Smooth muscle cell (in vitro differentiated cells): Measurements from ENCODE around the gene MAP4K5. TPM values are rescaled to one million over a fixed set of nuclear protein-coding genes. Genes with fewer than 3 reads are reported as not detected.
A peak's percentile ranks its signal among the peaks of the same experiment; 100 is the strongest.

Experiments used
- DNase-seq: peaks from one replicate; lab custom pipeline; 2025; ENCODE audit not compliant: unreplicated experiment; lab: John Stamatoyannopoulos, UW
- H2AFZ ChIP-seq: fragments of 200-600 bp; sonication (generic); 2 replicates; pipeline ENCODE4 v1.6.0; 2016; ENCODE audit warnings: antibody characterized with exemption, low read depth, mild to moderate bottlenecking
- H3F3A ChIP-seq: fragments of 200-600 bp; sonication (generic); 2 replicates; pipeline ENCODE4 v1.6.0; 2017; ENCODE audit warnings: antibody characterized with exemption, low read depth
- H3K27ac ChIP-seq: fragments of 200-600 bp; sonication (generic); 2 replicates; pipeline ENCODE4 v1.5.1; 2016; ENCODE audit warnings: low read depth, mild to moderate bottlenecking
- H3K27me3 ChIP-seq: fragments of 200-600 bp; sonication (generic); 2 replicates; pipeline ENCODE4 v1.6.1; 2016; ENCODE audit warnings: low read depth, mild to moderate bottlenecking
- H3K36me3 ChIP-seq: fragments of 200-600 bp; sonication (generic); 2 replicates; pipeline ENCODE4 v1.5.1; 2016; ENCODE audit warnings: low read depth
- H3K4me1 ChIP-seq: fragments of 200-600 bp; sonication (generic); 2 replicates; pipeline ENCODE4 v1.5.1; 2016; ENCODE audit warnings: low read depth
- H3K4me2 ChIP-seq: fragments of 200-600 bp; sonication (generic); 2 replicates; pipeline ENCODE4 v1.6.0; 2016; ENCODE audit warnings: mild to moderate bottlenecking
- H3K4me3 ChIP-seq: fragments of 200-600 bp; sonication (generic); 2 replicates; pipeline ENCODE4 v1.5.1; 2016; ENCODE audit warnings: mild to moderate bottlenecking
- H3K79me2 ChIP-seq: fragments of 200-600 bp; sonication (generic); 2 replicates; pipeline ENCODE4 v1.6.0; 2016; ENCODE audit warnings: low read depth, mild to moderate bottlenecking
- H3K9ac ChIP-seq: fragments of 200-600 bp; sonication (generic); 2 replicates; pipeline ENCODE4 v1.6.0; 2016; ENCODE audit warnings: low read depth
- H3K9me3 ChIP-seq: fragments of 200-600 bp; sonication (generic); replicated peaks from 2 replicates; pipeline ENCODE4 v1.5.1; 2016; ENCODE audit warnings: low read depth
- H4K20me1 ChIP-seq: fragments of 200-600 bp; sonication (generic); 2 replicates; pipeline ENCODE4 v1.6.0; 2016; ENCODE audit warnings: low read depth
- WGBS: methylation state at CpG from one replicate; pipeline ENCODE4 v1.1.7; 2016; ENCODE audit warnings: low lambda C conversion rate; 5-methylcytosine and 5-hydroxymethylcytosine counted together
- polyA plus RNA-seq: library from polyadenylated mRNA; unstranded; fragments of >200 nt; fragmentation: Nextera tagmentation; extraction: Ambion mirVana; gene quantifications from 2 replicates; pipeline ENCODE4 v1.2.1, GENCODE V29; 2016
- total RNA-seq: library from RNA; depleted of rRNA; stranded (reverse); fragments of >200 nt; gene quantifications from 2 replicates; pipeline ENCODE4 v1.2.3, GENCODE V29; 2014
- TF ChIP-seq, protein P1 (sequence below): fragments of 200-600 bp; sonication (generic); IDR thresholded peaks from 2 replicates; pipeline ENCODE4 v1.5.1; 2017; ENCODE audit warnings: borderline replicate concordance, mild to moderate bottlenecking, antibody characterized with exemption; ENCODE audit not compliant: insufficient read depth, poor library complexity, severe bottlenecking

MAP4K5 gene
- total and polyA plus RNA-seq, 2 experiments from 2014 or later = 35.4 to 115 TPM

DNA sequence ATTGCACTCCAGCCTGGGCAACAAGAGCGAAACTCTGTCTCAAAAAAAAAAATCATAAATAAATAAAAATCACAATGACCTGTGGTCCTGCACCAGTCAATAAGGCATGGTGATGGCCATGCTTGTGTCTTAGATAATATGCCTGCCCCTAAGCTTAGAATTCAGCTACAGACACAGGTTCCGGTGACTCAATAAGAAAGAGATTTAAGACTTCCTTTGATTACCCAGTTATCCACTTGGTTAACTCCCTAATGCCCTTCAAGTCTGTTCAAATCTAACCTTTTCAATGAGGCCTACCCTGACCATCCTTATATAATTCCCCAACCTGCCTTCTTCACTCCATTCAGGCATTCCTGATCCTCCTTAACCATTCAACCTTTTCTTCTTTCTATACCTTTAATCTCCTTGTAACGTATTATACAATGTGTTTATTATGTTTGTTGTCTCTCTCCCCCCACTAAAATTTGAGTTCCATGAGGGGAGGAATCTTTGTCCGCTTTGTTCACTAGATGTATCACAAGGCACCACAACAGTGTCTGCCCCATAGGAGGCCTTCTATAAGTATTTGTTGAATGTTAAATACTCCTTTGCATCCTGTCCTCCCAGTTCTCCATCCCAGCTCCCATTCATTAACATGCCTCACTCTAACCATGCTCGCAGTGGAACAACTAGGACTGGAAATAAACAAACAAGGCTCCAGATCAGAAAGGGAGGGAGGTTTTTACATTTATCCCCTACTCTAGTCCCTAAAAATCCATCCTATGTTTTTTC, 8.9 kb downstream of the MAP4K5 start:
- Histone ChIP-seq H3K36me3 (no peaks in the 10 kb centered on the region), H3K27ac (no peak overlapping the region), H3K4me1 (peaks cover 26% of the 10 kb centered on the region), H3K4me3 (no peak overlapping the region), H3F3A (peaks cover 3% of the 10 kb centered on the region), H4K20me1 (peaks cover 100% of the 10 kb centered on the region), H3K9me3 (no peaks in the 10 kb centered on the region), H2AFZ (no peak overlapping the region), H3K4me2 (peak overlapping the region; percentile 19), H3K79me2 (peaks cover 100% of the 10 kb centered on the region), H3K9ac (no peak overlapping the region), H3K27me3 (no peaks in the 10 kb centered on the region)
- 88% methylated on average over 5 of the region's 5 CpGs for WGBS
- DNase-seq = no peak
- TF ChIP-seq, protein P1, sequence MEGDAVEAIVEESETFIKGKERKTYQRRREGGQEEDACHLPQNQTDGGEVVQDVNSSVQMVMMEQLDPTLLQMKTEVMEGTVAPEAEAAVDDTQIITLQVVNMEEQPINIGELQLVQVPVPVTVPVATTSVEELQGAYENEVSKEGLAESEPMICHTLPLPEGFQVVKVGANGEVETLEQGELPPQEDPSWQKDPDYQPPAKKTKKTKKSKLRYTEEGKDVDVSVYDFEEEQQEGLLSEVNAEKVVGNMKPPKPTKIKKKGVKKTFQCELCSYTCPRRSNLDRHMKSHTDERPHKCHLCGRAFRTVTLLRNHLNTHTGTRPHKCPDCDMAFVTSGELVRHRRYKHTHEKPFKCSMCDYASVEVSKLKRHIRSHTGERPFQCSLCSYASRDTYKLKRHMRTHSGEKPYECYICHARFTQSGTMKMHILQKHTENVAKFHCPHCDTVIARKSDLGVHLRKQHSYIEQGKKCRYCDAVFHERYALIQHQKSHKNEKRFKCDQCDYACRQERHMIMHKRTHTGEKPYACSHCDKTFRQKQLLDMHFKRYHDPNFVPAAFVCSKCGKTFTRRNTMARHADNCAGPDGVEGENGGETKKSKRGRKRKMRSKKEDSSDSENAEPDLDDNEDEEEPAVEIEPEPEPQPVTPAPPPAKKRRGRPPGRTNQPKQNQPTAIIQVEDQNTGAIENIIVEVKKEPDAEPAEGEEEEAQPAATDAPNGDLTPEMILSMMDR = no peak

GRCh38 chr14:50521912-50522341, 10.4 kb downstream of the MAP4K5 start:
- TF ChIP-seq, protein P1 = no peak
- H3K27me3 ChIP-seq = no peaks in the 10 kb centered on the region
- WGBS = 63% methylated on average over 1 of the region's 1 CpG
- H3K4me2 ChIP-seq = peak overlapping the region; percentile 35
- no peak overlapping the region for H3K9ac ChIP-seq
- no peak overlapping the region for H3K4me3 ChIP-seq
- H3F3A ChIP-seq = no peaks in the 10 kb centered on the region
- H3K4me1 ChIP-seq = peaks cover 22% of the 10 kb centered on the region
- peaks cover 100% of the 10 kb centered on the region for H3K79me2 ChIP-seq
- no peaks in the 10 kb centered on the region for H3K9me3 ChIP-seq
- H2AFZ ChIP-seq = no peak overlapping the region
- no peak for DNase-seq
- H4K20me1 ChIP-seq = peaks cover 100% of the 10 kb centered on the region
- no peaks in the 10 kb centered on the region for H3K36me3 ChIP-seq
- peak overlapping the region; percentile 81 for H3K27ac ChIP-seq

GRCh38 chr14:50520947-50521815, 11.2 kb downstream of the MAP4K5 start:
- Histone ChIP-seq H3K36me3 (no peaks in the 10 kb centered on the region), H3K4me1 (peaks cover 22% of the 10 kb centered on the region), H3K27me3 (no peaks in the 10 kb centered on the region), H3K79me2 (peaks cover 100% of the 10 kb centered on the region), H3F3A (no peaks in the 10 kb centered on the region), H3K4me2 (peak overlapping the region; percentile 35), H3K9ac (no peak overlapping the region), H3K9me3 (no peaks in the 10 kb centered on the region), H2AFZ (no peak overlapping the region), H4K20me1 (peaks cover 100% of the 10 kb centered on the region), H3K27ac (peak overlapping the region; percentile 81), H3K4me3 (no peak overlapping the region)
- TF ChIP-seq, protein P1 = no peak
- no peak for DNase-seq
- 59% methylated on average over 5 of the region's 5 CpGs for WGBS
